Measurements from ENCODE around the gene KDM2A.
A peak's percentile ranks its signal among the peaks of the same experiment; 100 is the strongest.

The KDM2A gene

DNA sequence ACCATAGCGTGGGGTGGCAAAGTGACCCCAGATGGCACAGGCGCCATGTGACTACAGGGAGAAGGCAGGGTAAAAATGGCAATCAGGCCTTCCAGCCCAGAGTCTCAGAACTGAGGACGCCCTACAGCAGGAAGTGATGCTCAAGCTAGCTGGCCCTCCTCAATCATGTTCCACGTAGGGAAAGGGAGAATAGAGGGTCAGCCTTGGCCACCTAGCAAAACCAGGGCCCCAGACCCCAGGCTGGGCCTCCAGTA, 169.1 kb downstream of the KDM2A start:
- TF ChIP-seq, protein P1, sequence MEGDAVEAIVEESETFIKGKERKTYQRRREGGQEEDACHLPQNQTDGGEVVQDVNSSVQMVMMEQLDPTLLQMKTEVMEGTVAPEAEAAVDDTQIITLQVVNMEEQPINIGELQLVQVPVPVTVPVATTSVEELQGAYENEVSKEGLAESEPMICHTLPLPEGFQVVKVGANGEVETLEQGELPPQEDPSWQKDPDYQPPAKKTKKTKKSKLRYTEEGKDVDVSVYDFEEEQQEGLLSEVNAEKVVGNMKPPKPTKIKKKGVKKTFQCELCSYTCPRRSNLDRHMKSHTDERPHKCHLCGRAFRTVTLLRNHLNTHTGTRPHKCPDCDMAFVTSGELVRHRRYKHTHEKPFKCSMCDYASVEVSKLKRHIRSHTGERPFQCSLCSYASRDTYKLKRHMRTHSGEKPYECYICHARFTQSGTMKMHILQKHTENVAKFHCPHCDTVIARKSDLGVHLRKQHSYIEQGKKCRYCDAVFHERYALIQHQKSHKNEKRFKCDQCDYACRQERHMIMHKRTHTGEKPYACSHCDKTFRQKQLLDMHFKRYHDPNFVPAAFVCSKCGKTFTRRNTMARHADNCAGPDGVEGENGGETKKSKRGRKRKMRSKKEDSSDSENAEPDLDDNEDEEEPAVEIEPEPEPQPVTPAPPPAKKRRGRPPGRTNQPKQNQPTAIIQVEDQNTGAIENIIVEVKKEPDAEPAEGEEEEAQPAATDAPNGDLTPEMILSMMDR (IDR thresholded peaks at IDR 0.05; ENCODE audit: low read depth, low read length): no peak
- no peak for DNase-seq (ENCODE audit: low read depth, low spot score)
- peak overlapping the region; percentile 61 for H3K4me3 ChIP-seq (ENCODE audit: low read depth, low read length)
- in situ Hi-C loops (cut with HindIII; ENCODE audit: low sequenced_read_pairs): no loop called here

DNA sequence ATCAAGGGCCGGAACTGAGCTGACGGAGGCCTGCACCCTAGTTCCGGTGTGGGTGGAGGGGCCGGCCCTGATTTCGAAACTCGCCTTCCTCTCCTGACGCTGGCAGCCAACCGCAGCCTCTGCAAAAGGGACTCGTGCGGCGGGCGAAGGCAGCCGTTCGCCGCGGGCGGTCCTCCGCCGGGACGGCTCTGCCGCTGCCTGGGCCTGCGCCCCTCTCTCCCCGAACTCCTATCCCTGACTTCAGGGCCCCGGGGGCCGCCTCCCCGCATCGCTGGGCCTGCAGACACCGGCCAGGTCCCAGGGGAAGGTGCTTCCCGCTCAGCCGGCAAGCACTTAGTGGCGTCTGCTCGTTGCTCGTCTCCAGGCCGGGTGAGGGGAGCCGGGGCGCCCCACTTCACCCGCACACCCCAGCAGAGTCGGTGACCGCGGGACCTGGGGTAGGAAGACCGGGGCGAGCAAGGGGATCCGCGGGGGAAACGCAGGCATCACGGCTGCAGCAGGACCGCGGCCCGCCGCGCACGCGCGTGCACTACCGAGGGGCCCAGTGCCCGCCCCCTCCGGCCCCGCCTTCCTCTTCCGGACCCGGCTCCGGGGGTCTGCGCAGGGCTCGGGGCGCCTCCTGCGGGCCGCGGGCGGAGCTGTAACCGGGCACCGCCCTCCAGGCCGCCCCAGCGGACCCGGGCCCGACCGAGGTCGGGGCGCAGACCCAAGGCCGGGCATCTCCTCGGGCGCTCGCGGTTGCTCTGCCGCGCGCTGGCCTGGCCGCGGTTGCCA, 169.6 kb downstream of the KDM2A start:
- TF ChIP-seq, protein P1 (IDR thresholded peaks at IDR 0.05; ENCODE audit: low read depth, low read length): peak; percentile 38
- DNase-seq (ENCODE audit: low read depth, low spot score): peak; percentile 89
- peak overlapping the region; percentile 61 for H3K4me3 ChIP-seq (ENCODE audit: low read depth, low read length)
- in situ Hi-C loops (cut with HindIII; ENCODE audit: low sequenced_read_pairs): no loop called here

DNA sequence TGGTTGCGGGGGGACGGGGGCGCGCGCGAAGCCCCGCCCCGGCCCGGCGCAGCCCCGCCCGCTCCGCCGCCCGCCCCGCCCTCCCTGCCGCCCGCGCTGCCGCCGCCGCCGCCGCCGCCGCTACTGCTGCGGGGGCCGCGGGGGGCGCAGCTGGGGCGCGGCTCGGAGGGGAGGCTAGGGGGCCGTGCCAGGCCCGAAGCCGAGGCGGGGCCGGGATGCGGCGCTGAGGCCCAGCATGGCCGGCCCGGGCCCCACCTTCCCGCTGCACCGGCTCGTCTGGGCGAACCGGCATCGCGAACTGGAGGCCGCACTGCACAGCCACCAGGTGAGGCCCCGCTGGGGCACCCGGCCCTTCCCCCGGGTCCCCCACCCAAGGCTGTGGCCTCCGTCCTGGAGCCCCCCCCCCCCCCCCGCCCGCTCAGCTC, 170.2 kb downstream of the KDM2A start, which contains the start of gene ANKRD13D:
Gene ANKRD13D (plus strand): TSS at position 78 of the 425 bp plus-strand sequence. CDS start 158 bp downstream, at position 236.
- peak within 1 kb of the TSS; percentile 73 for H3K4me3 ChIP-seq (ENCODE audit: low read depth, low read length)
- no peak for DNase-seq (ENCODE audit: low read depth, low spot score)
- TF ChIP-seq, protein P1 (IDR thresholded peaks at IDR 0.05; ENCODE audit: low read depth, low read length): no peak
- in situ Hi-C loops (cut with HindIII; ENCODE audit: low sequenced_read_pairs): no loop called here

DNA sequence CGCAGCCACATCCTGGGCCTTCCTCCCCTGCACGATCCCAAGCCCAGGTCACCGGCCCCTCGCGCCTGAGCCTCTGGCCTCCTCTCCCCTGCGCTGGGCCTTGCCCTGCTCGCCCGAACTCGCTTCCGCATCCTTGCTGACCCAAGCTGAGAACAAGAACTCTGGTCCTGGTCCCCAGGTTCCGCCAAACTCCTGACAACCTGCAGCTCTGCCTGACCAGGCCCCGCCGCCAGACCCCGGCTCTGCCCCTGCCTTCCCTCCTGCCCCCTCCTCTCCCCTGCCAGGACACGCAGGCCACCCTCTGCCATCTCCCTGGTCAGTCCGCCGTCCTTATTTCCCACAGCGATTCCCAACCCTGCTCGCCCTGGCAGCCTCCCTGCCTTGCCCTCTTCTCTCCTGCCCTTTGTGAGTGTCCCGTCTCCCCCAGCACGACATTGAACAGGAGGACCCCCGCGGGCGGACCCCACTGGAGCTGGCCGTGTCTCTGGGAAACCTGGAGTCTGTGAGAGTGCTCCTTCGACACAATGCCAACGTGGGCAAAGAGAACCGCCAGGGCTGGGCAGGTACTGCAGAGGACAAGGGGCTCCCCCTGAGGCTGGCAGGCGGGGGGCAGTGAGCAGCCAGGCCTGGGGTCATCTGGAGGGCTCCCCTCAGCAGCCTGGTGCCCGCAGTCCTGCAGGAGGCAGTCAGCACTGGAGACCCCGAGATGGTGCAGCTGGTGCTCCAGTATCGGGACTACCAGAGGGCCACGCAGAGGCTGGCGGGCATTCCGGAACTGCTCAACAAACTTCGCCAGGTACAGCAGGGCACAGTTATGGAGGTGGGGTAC, 170.8 kb downstream of the KDM2A start:
- H3K4me3 ChIP-seq (ENCODE audit: low read depth, low read length): peak overlapping the region; percentile 73
- in situ Hi-C loops (cut with HindIII; ENCODE audit: low sequenced_read_pairs): no loop called here
- no peak for DNase-seq (ENCODE audit: low read depth, low spot score)
- TF ChIP-seq, protein P1 (IDR thresholded peaks at IDR 0.05; ENCODE audit: low read depth, low read length): no peak

DNA sequence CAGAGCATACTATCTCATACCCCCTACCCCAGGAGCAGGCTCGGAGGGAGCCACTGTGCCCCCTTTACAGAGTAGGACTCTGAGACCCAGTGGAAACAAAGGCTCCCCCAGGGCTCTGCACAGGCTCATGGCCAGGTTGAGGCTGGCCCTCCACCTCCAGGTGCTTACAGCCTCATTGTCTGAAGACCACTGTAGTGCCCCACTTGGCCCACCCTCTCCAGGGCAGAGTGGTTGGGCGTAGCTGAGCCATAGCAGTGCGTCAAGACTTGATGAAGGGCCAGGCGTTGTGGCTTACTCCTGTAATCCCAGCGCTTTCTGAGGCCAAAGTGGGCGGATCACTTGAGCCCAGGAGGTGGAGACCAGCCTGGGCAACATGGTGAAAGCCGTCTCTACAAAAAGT, 171.7 kb downstream of the KDM2A start:
- in situ Hi-C loops (cut with HindIII; ENCODE audit: low sequenced_read_pairs): no loop called here
- DNase-seq (ENCODE audit: low read depth, low spot score): peak; percentile 47
- TF ChIP-seq, protein P1 (IDR thresholded peaks at IDR 0.05; ENCODE audit: low read depth, low read length): no peak
- H3K4me3 ChIP-seq (ENCODE audit: low read depth, low read length): no peak overlapping the region

DNA sequence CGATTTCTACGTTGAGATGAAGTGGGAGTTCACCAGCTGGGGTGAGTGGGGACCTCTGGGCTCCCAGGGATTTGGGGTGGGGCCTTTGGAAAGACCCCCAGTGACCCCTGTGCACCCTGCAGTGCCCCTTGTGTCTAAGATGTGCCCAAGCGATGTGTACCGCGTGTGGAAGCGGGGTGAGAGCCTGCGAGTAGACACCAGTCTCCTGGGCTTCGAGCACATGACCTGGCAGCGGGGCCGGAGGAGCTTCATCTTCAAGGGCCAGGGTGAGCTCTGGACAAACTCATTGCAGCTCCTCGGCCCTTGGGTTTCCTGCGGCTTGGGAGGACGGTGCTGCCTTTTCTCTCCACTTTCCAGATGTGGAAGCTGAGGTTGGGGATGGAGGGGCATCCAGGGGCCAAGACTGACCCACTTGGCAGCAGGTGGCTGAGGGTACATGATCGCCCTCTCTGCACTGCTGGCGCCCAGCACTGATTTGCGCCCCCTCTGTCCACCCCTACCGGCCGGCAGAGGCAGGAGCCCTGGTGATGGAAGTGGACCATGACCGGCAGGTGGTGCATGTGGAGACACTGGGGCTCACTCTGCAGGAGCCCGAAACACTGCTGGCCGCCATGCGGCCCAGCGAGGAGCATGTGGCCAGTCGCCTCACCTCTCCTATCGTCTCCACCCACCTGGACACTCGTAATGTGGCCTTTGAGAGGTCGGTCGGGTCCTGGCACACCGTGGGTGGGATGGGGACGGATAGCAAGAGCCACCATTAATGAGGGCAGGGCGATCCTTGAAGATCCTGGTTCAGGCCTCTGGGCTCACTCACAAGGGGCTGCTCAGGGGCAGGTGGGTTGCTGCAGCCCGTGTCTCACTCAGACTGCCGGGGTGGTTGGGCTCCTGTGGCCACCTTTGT, 172.7 kb downstream of the KDM2A start:
- TF ChIP-seq, protein P1 (IDR thresholded peaks at IDR 0.05; ENCODE audit: low read depth, low read length): no peak
- in situ Hi-C loops (cut with HindIII; ENCODE audit: low sequenced_read_pairs): no loop called here
- DNase-seq (ENCODE audit: low read depth, low spot score): no peak
- H3K4me3 ChIP-seq (ENCODE audit: low read depth, low read length): no peak overlapping the region
